SK-N-SH (cell line): ENCODE measurements around the gene PEX16. TPM values are rescaled to one million over a fixed set of nuclear protein-coding genes. Genes with fewer than 3 reads are reported as not detected.

ENCODE experiments used
- CTCF ChIA-PET: fragments of 300-600, 350-600 bp; formaldehyde crosslinking; extraction: SDS; loops from one replicate; lab custom pipeline; 2021; lab: Yijun Ruan, JAX
- POLR2A ChIA-PET: fragments of 350-600 bp; sonication (Branson Sonifier 250); formaldehyde crosslinking; extraction: SDS; loops from one replicate; lab custom pipeline; 2020; ENCODE audit warnings: antibody characterized with exemption, inconsistent platforms; lab: Yijun Ruan, JAX
- DNase-seq: peaks from one replicate; pipeline ENCODE4 v3.0.0; 2012
- H2AFZ ChIP-seq: fragments of 200-600 bp; sonication (generic); 2 replicates; pipeline ENCODE4 v1.8.1; 2016; ENCODE audit warnings: antibody characterized with exemption, mild to moderate bottlenecking, low read depth
- H3F3A ChIP-seq: fragments of 200-600 bp; sonication (generic); replicated peaks from 2 replicates; pipeline ENCODE3; 2016; ENCODE audit warnings: antibody characterized with exemption, mild to moderate bottlenecking; ENCODE audit not compliant: insufficient read depth
- H3K27ac ChIP-seq, 2 experiments: fragments of 200-500 bp in 1 of 2; fragments of 200-600 bp in 1 of 2; sonication (Bioruptor generic) in 1 of 2; sonication (generic), shearing (Covaris generic) in 1 of 2; 2 replicates each; pipeline versions ENCODE4 v1.5.1 to v1.6.1; 2014 to 2016; ENCODE audit warnings: low read depth in 2 of 2, inconsistent platforms in 1 of 2, low read length in 1 of 2, mild to moderate bottlenecking in 1 of 2, mixed read lengths in 1 of 2
- H3K27me3 ChIP-seq: fragments of 200-600 bp; sonication (generic), shearing (Covaris generic); 2 replicates; pipeline ENCODE4 v1.6.1; 2016; ENCODE audit warnings: mixed run types; ENCODE audit not compliant: insufficient read depth
- H3K36me3 ChIP-seq, 2 experiments: fragments of 200-500 bp in 1 of 2; fragments of 200-600 bp in 1 of 2; sonication (Bioruptor generic) in 1 of 2; sonication (generic) in 1 of 2; replicated peaks in 1 of 2; 2 replicates each; pipeline versions ENCODE3 to v1.5.1; 2014 to 2016; ENCODE audit warnings: low read length in 1 of 2, mild to moderate bottlenecking in 1 of 2; ENCODE audit not compliant: insufficient read depth in 2 of 2, control insufficient read depth in 1 of 2
- H3K4me1 ChIP-seq, 2 experiments: fragments of 200-500 bp in 1 of 2; fragments of 200-600 bp in 1 of 2; sonication (Bioruptor generic) in 1 of 2; sonication (generic), shearing (Covaris generic) in 1 of 2; 2 replicates each; pipeline versions ENCODE4 v1.5.1 to v1.6.1; 2014 to 2016; ENCODE audit warnings: low read depth in 1 of 2, low read length in 1 of 2, mixed run types in 1 of 2; ENCODE audit not compliant: insufficient read depth in 2 of 2, control insufficient read depth in 1 of 2
- H3K4me2 ChIP-seq: fragments of 200-600 bp; sonication (generic), shearing (Covaris generic); 2 replicates; pipeline ENCODE4 v1.6.1; 2017; ENCODE audit warnings: mixed run types
- H3K4me3 ChIP-seq, 2 experiments: fragments of 200-500 bp in 1 of 2; fragments of 200-600 bp in 1 of 2; sonication (Bioruptor generic) in 1 of 2; sonication (generic), shearing (Covaris generic) in 1 of 2; 2 replicates each; pipeline versions ENCODE4 v1.5.1 to v1.8.1; 2014 to 2016; ENCODE audit warnings: low read depth in 2 of 2, inconsistent platforms in 1 of 2, low read length in 1 of 2, mild to moderate bottlenecking in 1 of 2, mixed read lengths in 1 of 2, moderate library complexity in 1 of 2
- H3K79me2 ChIP-seq: fragments of 200-600 bp; sonication (generic); 2 replicates; pipeline ENCODE4 v1.8.1; 2017; ENCODE audit warnings: mild to moderate bottlenecking; ENCODE audit not compliant: insufficient read depth
- H3K9ac ChIP-seq: fragments of 200-600 bp; sonication (generic); 2 replicates; pipeline ENCODE4 v1.6.1; 2017; ENCODE audit warnings: mixed run types
- H3K9me2 ChIP-seq: fragments of 200-600 bp; sonication (generic); 2 replicates; pipeline ENCODE4 v1.6.1; 2017; ENCODE audit warnings: mixed run types
- H3K9me3 ChIP-seq: fragments of 200-600 bp; sonication (generic); 2 replicates; pipeline ENCODE4 v1.6.1; 2017; ENCODE audit warnings: mixed run types, mild to moderate bottlenecking, moderate library complexity
- H4K20me1 ChIP-seq: fragments of 200-600 bp; sonication (generic); 2 replicates; pipeline ENCODE4 v1.6.1; 2017; ENCODE audit warnings: mild to moderate bottlenecking, mixed run types; ENCODE audit not compliant: insufficient read depth
- ELF1 ChIP-seq: IDR thresholded peaks from 2 replicates; pipeline ENCODE4 v1.4.0; 2012
- EP300 ChIP-seq, 2 experiments: IDR thresholded peaks; 2 replicates each; pipeline versions ENCODE4 v1.4.0 to v1.6.1; 2012; ENCODE audit warnings: borderline replicate concordance in 1 of 2, low read depth in 1 of 2, low read length in 1 of 2
- EZH2phosphoT487 ChIP-seq: fragments of 200-600 bp; sonication (generic); IDR thresholded peaks from 2 replicates; pipeline ENCODE4 v1.6.1; 2017; ENCODE audit warnings: low read depth, mixed run types, mild to moderate bottlenecking, antibody characterized with exemption, moderate library complexity, borderline replicate concordance
- FOSL2 ChIP-seq: IDR thresholded peaks from 2 replicates; pipeline ENCODE4 v1.4.0; 2012; ENCODE audit warnings: low read depth, mild to moderate bottlenecking, moderate library complexity, borderline replicate concordance
- FOXJ3 ChIP-seq: sonication (generic); formaldehyde crosslinking; IDR thresholded peaks from 2 replicates; pipeline ENCODE4 v1.5.1; 2020; ENCODE audit warnings: mild to moderate bottlenecking, missing genetic modification reagents
- GATA2 ChIP-seq: sonication (generic); formaldehyde crosslinking; IDR thresholded peaks from 2 replicates; pipeline ENCODE4 v1.5.0; 2020; ENCODE audit warnings: mild to moderate bottlenecking, missing genetic modification reagents
- JUND ChIP-seq: IDR thresholded peaks from 2 replicates; pipeline ENCODE4 v1.4.0; 2012
- MXI1 ChIP-seq: IDR thresholded peaks from 2 replicates; pipeline ENCODE4 v1.6.1; 2012; ENCODE audit warnings: mild to moderate bottlenecking, low read depth, low read length, improper control_type of control experiment
- NFIC ChIP-seq: IDR thresholded peaks from 2 replicates; pipeline ENCODE4 v1.4.0; 2012; ENCODE audit warnings: borderline replicate concordance
- PBX3 ChIP-seq: IDR thresholded peaks from 2 replicates; pipeline ENCODE4; 2012
- RFX5 ChIP-seq: IDR thresholded peaks from 2 replicates; pipeline ENCODE4 v1.6.1; 2012; ENCODE audit warnings: mild to moderate bottlenecking, improper control_type of control experiment, low read length
- RXRA ChIP-seq: IDR thresholded peaks from 2 replicates; pipeline ENCODE4 v1.4.0; 2012; ENCODE audit warnings: low read depth, mild to moderate bottlenecking, borderline replicate concordance
- SIN3A ChIP-seq: IDR thresholded peaks from 2 replicates; pipeline ENCODE4 v1.6.1; 2012; ENCODE audit warnings: low read depth, mild to moderate bottlenecking, low read length, moderate library complexity, borderline replicate concordance
- SMC3 ChIP-seq: IDR thresholded peaks from 2 replicates; pipeline ENCODE4 v1.6.1; 2012; ENCODE audit warnings: low read depth, low read length, improper control_type of control experiment
- TCF12 ChIP-seq: IDR thresholded peaks from 2 replicates; pipeline ENCODE4 v1.4.0; 2012
- TEAD4 ChIP-seq: IDR thresholded peaks from 2 replicates; pipeline ENCODE4 v1.4.0; 2012; ENCODE audit warnings: mild to moderate bottlenecking, borderline replicate concordance; ENCODE audit not compliant: insufficient read depth
- USF1 ChIP-seq: IDR thresholded peaks from 2 replicates; pipeline ENCODE4 v1.4.0; 2012; ENCODE audit warnings: low read depth, borderline replicate concordance
- WGBS: methylation state at CpG from one replicate; pipeline ENCODE4 v1.1.6; 2017; ENCODE audit warnings: low lambda C conversion rate; 5-methylcytosine and 5-hydroxymethylcytosine counted together
- polyA plus RNA-seq, 3 experiments: library from polyadenylated mRNA; depleted of rRNA; stranded (reverse); fragments of >200 nt; gene quantifications; 2 replicates each; pipeline ENCODE4 v1.2.3, GENCODE V29; 2012
- TF ChIP-seq, protein P1 (sequence below): fragments of 150-350 bp; IDR thresholded peaks from 2 replicates; pipeline ENCODE4 v1.6.1; 2016; ENCODE audit warnings: mild to moderate bottlenecking, low read depth, low read length
- TF ChIP-seq, protein P2 (sequence below): fragments of 150-350 bp; IDR thresholded peaks from 2 replicates; pipeline ENCODE4 v1.6.1; 2017; ENCODE audit warnings: antibody characterized with exemption, low read length, low read depth, borderline replicate concordance
- TF ChIP-seq, protein P3 (sequence below): IDR thresholded peaks from 2 replicates; pipeline ENCODE4 v1.6.1; 2012; ENCODE audit warnings: mild to moderate bottlenecking, low read depth, low read length, moderate library complexity

The PEX16 gene
- polyA plus RNA-seq, 1 of the 3 experiments (the other 2 are of a cell fraction), result 46.4 TPM

DNA sequence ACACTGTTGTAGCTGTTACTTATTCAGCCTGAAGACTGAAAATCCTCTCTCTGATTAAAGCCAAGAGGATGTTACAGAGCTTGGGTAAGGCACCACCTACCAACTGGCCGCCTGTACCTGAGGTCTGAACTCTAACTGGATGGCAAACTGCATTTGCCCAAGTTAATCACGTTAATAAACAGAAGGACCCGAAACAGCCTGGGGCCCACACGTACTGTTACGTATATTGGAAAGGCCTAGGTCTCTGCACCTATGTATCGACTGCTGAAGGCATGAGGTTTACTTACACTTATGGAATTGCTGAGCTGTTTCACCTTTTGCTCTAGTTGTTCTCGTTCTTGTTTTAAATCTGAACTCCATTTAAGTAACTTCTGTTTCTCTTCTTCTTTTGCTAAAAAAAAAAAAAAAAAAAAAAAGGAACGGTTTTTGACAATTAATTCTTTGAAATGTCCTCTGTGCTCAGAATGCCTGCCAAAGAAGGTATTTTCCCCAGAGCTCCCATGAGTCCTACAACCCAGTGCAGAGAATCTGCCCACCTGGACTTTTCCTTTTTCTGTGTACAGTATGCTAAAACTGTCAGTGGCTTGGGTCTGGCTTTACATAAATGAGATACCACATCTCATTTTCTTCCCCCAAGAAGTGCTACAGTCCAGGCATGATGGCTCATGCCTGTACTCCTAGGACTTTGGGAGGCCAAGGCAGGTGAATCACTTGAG lies 17.8 kb upstream of the PEX16 start:
- no peak overlapping the region for H3K4me2 ChIP-seq
- no peaks in the 10 kb centered on the region; a peak in 1 of 4 replicates for H3K4me1 ChIP-seq
- no peak overlapping the region for H3K4me3 ChIP-seq
- H2AFZ ChIP-seq, result no peak overlapping the region
- H3K9ac ChIP-seq, result no peak overlapping the region
- no peak overlapping the region for H3K27ac ChIP-seq
- CTCF ChIA-PET, result interaction anchor here (0.9 to 2.0 kb wide), 3 partner anchors 13 to 63 kb away, joined by 3 to 8 read pairs (median 5); no protein-coding TSS in a partner anchor
- 91% methylated on average over 7 of the region's 8 CpGs for WGBS
- H3F3A ChIP-seq, result no peaks in the 10 kb centered on the region
- no peaks in the 10 kb centered on the region for H3K27me3 ChIP-seq
- H3K79me2 ChIP-seq, result no peaks in the 10 kb centered on the region
- H3K9me2 ChIP-seq, result no peaks in the 10 kb centered on the region
- peaks cover 22 to 51% of the 10 kb centered on the region in 2 experiments for H3K36me3 ChIP-seq
- H3K9me3 ChIP-seq, result no peaks in the 10 kb centered on the region
- TF ChIP-seq USF1 (no peak), RXRA (no peak), ELF1 (no peak), JUND (no peak), FOXJ3 (CRISPR knock-in tag) (no peak), EP300 (IDR thresholded peaks at IDR 0.05; ENCODE audit: borderline replicate concordance in 1 of 2, low read depth in 1 of 2, low read length in 1 of 2) (no peak), TCF12 (no peak), EZH2phosphoT487 (no peak), SMC3 (no peak), TEAD4 (no peak), SIN3A (no peak), MXI1 (no peak), NFIC (no peak), FOSL2 (no peak), PBX3 (no peak), GATA2 (CRISPR knock-in tag) (no peak), RFX5 (no peak)
- TF ChIP-seq, protein P1, sequence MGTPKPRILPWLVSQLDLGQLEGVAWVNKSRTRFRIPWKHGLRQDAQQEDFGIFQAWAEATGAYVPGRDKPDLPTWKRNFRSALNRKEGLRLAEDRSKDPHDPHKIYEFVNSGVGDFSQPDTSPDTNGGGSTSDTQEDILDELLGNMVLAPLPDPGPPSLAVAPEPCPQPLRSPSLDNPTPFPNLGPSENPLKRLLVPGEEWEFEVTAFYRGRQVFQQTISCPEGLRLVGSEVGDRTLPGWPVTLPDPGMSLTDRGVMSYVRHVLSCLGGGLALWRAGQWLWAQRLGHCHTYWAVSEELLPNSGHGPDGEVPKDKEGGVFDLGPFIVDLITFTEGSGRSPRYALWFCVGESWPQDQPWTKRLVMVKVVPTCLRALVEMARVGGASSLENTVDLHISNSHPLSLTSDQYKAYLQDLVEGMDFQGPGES, result no peak
- TF ChIP-seq, protein P2, sequence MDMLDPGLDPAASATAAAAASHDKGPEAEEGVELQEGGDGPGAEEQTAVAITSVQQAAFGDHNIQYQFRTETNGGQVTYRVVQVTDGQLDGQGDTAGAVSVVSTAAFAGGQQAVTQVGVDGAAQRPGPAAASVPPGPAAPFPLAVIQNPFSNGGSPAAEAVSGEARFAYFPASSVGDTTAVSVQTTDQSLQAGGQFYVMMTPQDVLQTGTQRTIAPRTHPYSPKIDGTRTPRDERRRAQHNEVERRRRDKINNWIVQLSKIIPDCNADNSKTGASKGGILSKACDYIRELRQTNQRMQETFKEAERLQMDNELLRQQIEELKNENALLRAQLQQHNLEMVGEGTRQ, result no peak
- TF ChIP-seq, protein P3, sequence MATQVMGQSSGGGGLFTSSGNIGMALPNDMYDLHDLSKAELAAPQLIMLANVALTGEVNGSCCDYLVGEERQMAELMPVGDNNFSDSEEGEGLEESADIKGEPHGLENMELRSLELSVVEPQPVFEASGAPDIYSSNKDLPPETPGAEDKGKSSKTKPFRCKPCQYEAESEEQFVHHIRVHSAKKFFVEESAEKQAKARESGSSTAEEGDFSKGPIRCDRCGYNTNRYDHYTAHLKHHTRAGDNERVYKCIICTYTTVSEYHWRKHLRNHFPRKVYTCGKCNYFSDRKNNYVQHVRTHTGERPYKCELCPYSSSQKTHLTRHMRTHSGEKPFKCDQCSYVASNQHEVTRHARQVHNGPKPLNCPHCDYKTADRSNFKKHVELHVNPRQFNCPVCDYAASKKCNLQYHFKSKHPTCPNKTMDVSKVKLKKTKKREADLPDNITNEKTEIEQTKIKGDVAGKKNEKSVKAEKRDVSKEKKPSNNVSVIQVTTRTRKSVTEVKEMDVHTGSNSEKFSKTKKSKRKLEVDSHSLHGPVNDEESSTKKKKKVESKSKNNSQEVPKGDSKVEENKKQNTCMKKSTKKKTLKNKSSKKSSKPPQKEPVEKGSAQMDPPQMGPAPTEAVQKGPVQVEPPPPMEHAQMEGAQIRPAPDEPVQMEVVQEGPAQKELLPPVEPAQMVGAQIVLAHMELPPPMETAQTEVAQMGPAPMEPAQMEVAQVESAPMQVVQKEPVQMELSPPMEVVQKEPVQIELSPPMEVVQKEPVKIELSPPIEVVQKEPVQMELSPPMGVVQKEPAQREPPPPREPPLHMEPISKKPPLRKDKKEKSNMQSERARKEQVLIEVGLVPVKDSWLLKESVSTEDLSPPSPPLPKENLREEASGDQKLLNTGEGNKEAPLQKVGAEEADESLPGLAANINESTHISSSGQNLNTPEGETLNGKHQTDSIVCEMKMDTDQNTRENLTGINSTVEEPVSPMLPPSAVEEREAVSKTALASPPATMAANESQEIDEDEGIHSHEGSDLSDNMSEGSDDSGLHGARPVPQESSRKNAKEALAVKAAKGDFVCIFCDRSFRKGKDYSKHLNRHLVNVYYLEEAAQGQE, result no peak
- H4K20me1 ChIP-seq, result no peaks in the 10 kb centered on the region
- DNase-seq, result no peak
- POLR2A ChIA-PET, result no interaction called here
